LNCAP (cell line): ENCODE results near the gene SHPK.

Source experiments
- CTCF ChIP-seq: fragments of 450-650 bp; IDR thresholded peaks from 2 replicates; pipeline ENCODE4 v1.5.1; 2017; ENCODE audit warnings: mild to moderate bottlenecking

SHPK gene

GRCh38 chr17:3635474-3636153, 436 bp downstream of the SHPK start:
- no peak for TF ChIP-seq CTCF

GRCh38 chr17:3632287-3632686, 3.8 kb downstream of the SHPK start:
- TF ChIP-seq CTCF: no peak

GRCh38 chr17:3630781-3631180, 5.3 kb downstream of the SHPK start:
- TF ChIP-seq CTCF: no peak

- no peak for TF ChIP-seq CTCF
Measured at GRCh38 chr17:3627769-3628167, 8.3 kb downstream of the SHPK start.

- no peak for TF ChIP-seq CTCF
Measured at GRCh38 chr17:3626831-3627768, 8.9 kb downstream of the SHPK start.

- TF ChIP-seq CTCF: no peak
Measured at GRCh38 chr17:3622977-3623594, 13.0 kb downstream of the SHPK start.

GRCh38 chr17:3621146-3621720, 14.8 kb downstream of the SHPK start:
- TF ChIP-seq CTCF: no peak
